Small intestine (tissue), 7 donors: ENCODE results near the gene CCDC195. TPM values are rescaled to one million over a fixed set of nuclear protein-coding genes. Genes with fewer than 3 reads are reported as not detected.
A peak's percentile ranks its signal among the peaks of the same experiment; 100 is the strongest.

Source experiments
- DNase-seq, 2 donors: peaks; one replicate each; pipeline versions ENCODE4 v3.0.0 to v3.0.0-alpha.2; 2013
- FAIRE-seq: peaks from 2 replicates; lab custom pipeline; 2012; peaks lifted over from hg19 to GRCh38; lab: Jason Lieb, UNC
- H3K27ac ChIP-seq, 3 donors: one replicate each; pipeline ENCODE4 v1.5.1; 2013; ENCODE audit warnings: low read length in 2 of 3, mild to moderate bottlenecking in 2 of 3, control low read depth in 1 of 3, inconsistent platforms in 1 of 3, low read depth in 1 of 3, moderate library complexity in 1 of 3
- H3K27me3 ChIP-seq, 3 donors: one replicate each; pipeline ENCODE4 v1.6.1; 2013; ENCODE audit warnings: low read length in 3 of 3, inconsistent platforms in 1 of 3; ENCODE audit not compliant: control insufficient read depth in 3 of 3, insufficient read depth in 3 of 3
- H3K36me3 ChIP-seq, 3 donors: one replicate each; pipeline ENCODE4 v1.6.1; 2013; ENCODE audit warnings: low read length in 3 of 3, inconsistent platforms in 1 of 3, low read depth in 1 of 3, mild to moderate bottlenecking in 1 of 3, moderate library complexity in 1 of 3; ENCODE audit not compliant: control insufficient read depth in 3 of 3, insufficient read depth in 2 of 3
- H3K4me1 ChIP-seq, 3 donors: one replicate each; pipeline ENCODE4 v1.6.1; 2013; ENCODE audit warnings: low read length in 2 of 3, inconsistent platforms in 1 of 3, low read depth in 1 of 3, mild to moderate bottlenecking in 1 of 3, moderate library complexity in 1 of 3; ENCODE audit not compliant: control insufficient read depth in 3 of 3, insufficient read depth in 2 of 3
- H3K4me3 ChIP-seq, 3 donors: one replicate each; pipeline ENCODE4 v1.5.1; 2013; ENCODE audit warnings: low read length in 3 of 3, control low read depth in 1 of 3, inconsistent platforms in 1 of 3, low read depth in 1 of 3, mild to moderate bottlenecking in 1 of 3, moderate library complexity in 1 of 3
- H3K9me3 ChIP-seq, 2 donors: one replicate each; pipeline ENCODE4 v1.6.1; 2013; ENCODE audit warnings: low read depth in 1 of 2, low read length in 1 of 2; ENCODE audit not compliant: control insufficient read depth in 2 of 2, insufficient read depth in 1 of 2
- WGBS, 3 donors: extraction: QIAGEN DNeasy Blood & Tissue Kit; methylation state at CpG; one replicate each; pipeline ENCODE4 v1.1.7; 2013; 5-methylcytosine and 5-hydroxymethylcytosine counted together
- polyA plus RNA-seq, 4 donors: library from polyadenylated mRNA; stranded (reverse) in 3 of 4; unstranded in 1 of 4; fragments of 200-250 nt in 3 of 4; fragments of 120-200 nt in 1 of 4; gene quantifications; one replicate each; pipeline versions ENCODE4 v1.2.1 to v1.2.3, GENCODE V29; 2013
- donor health status: healthy with polysubstance abuse.
- donor health status: control.
- donor health status: control.
- donor health status: Bipolar disorder and iron deficiency.
- donor health status: healthy.

Gene CCDC195
- polyA plus RNA-seq, 4 donors, result not detected

DNA sequence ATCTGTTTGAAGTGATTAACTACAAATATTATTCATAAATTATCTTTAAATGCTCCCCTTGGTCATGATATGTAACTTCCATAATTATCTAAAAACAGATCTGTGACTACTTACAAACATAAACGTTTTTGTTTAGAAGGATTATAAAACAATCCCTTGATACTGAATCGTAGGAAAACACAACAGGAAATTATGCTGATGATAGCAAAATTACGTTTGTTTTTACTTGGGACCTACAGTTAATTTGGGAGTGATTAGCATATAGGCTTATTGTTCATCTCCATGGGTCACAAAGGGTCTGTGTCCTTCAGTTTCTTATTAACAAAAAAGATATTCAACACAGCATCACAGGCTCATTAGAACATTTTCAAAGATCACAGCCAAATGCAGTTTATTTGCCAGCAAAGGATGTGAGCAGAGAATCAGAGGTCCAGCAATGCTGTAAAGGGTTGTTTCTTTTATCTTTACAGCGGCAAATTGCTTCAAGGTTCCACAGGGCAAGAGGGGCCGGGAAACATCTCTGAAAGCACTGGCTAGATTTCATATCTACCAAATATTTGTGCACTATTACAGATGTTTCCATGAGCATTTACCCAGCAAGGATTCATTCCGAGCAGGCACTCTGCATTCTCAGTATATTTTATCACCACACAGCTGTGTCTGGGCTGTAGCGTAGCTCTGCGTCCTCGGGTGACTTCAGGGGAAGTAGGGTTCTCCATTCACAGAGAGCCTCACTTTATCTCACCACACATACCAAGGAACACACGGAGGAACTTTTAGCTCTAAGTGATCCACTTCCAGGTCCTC lies 4.1 kb downstream of the CCDC195 start:
- peak in 1 of 2 donors; percentile 18 for DNase-seq
- 22 to 30% (median 24%) methylated on average over 10 of the region's 10 CpGs for WGBS, 3 donors
- H3K36me3 ChIP-seq, result no peaks in the 10 kb centered on the region
- no peaks in the 10 kb centered on the region for H3K27me3 ChIP-seq
- no peak for FAIRE-seq
- H3K4me3 ChIP-seq, result no peak overlapping the region
- no peaks in the 10 kb centered on the region for H3K4me1 ChIP-seq
- H3K27ac ChIP-seq, result no peak overlapping the region
- H3K9me3 ChIP-seq, result no peaks in the 10 kb centered on the region

DNA sequence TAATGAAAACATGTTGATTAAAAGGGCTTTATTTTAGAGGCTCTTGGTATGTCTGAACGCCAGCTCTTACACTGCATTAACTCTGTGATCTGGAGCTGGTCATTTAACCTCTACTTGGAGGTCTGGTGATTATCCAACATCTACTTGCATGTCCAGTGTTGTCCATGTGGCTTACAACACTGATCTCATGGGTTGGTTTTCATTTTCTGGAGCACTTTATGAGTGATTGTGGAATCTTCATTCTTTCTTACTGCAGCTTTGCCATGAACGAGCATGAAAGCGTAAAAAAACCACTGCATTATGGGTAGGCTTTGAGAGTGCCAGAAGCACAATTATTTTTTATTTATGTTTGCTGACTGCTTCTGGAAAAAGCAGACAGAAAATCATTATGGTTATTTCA lies 4.8 kb downstream of the CCDC195 start:
- DNase-seq (no peak), FAIRE-seq (no peak)
- 66 to 74% (median 67%) methylated on average over 3 of the region's 3 CpGs for WGBS, 3 donors
- Histone ChIP-seq H3K27ac (no peak overlapping the region), H3K4me3 (no peak overlapping the region), H3K4me1 (no peaks in the 10 kb centered on the region), H3K27me3 (no peaks in the 10 kb centered on the region), H3K36me3 (no peaks in the 10 kb centered on the region), H3K9me3 (no peaks in the 10 kb centered on the region)

DNA sequence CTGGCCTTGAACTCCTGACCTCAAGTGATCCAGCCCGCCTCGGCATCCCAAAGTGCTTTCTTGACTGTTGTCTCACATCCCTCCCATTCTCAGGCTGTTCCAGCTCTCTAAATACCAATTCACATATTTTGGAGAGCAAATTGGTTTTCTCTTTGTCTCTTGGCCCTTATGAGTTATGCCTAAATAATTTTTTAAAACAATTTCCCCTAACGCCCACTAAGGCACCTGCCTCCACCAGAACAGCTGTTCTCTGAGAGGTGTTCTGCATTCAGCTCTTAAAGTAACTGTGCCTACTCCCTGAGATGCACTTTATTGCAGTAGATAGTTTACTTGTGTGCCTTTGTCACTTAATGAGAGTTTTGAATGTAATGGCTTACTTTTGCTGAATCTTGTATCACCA lies 6.9 kb downstream of the CCDC195 start:
- no peaks in the 10 kb centered on the region for H3K27me3 ChIP-seq
- WGBS, 3 donors, result 61 to 80% (median 67%) methylated on average over 3 of the region's 3 CpGs

GRCh38 chr2:224694502-224694901 lies 21.7 kb downstream of the CCDC195 start:
- H3K27me3 ChIP-seq, result no peaks in the 10 kb centered on the region
- 30 to 63% (median 38%) methylated on average over 3 of the region's 3 CpGs for WGBS, 3 donors
- no peaks in the 10 kb centered on the region for H3K9me3 ChIP-seq
- no peaks in the 10 kb centered on the region for H3K4me1 ChIP-seq
- no peaks in the 10 kb centered on the region for H3K36me3 ChIP-seq
- no peak for FAIRE-seq
- H3K27ac ChIP-seq, result no peak overlapping the region
- no peak overlapping the region for H3K4me3 ChIP-seq
- peak in 1 of 2 donors; percentile 32 for DNase-seq

More for the DNA sequence above, 6.9 kb downstream of the CCDC195 start:
- H3K36me3 ChIP-seq, result no peaks in the 10 kb centered on the region
- no peak for FAIRE-seq
- no peaks in the 10 kb centered on the region for H3K4me1 ChIP-seq
- H3K27ac ChIP-seq, result no peak overlapping the region
- H3K4me3 ChIP-seq, result no peak overlapping the region
- H3K9me3 ChIP-seq, result no peaks in the 10 kb centered on the region
- no peak for DNase-seq

GRCh38 chr2:224691563-224691962 lies 24.6 kb downstream of the CCDC195 start:
- no peaks in the 10 kb centered on the region for H3K27me3 ChIP-seq
- no peaks in the 10 kb centered on the region for H3K36me3 ChIP-seq
- FAIRE-seq, result no peak
- no peak overlapping the region for H3K27ac ChIP-seq
- no peak overlapping the region for H3K4me3 ChIP-seq
- H3K9me3 ChIP-seq, result no peaks in the 10 kb centered on the region
- WGBS, 3 donors, result 8 to 34% (median 26%) methylated on average over 2 of the region's 2 CpGs
- peak in 1 of 2 donors; percentile 16 for DNase-seq
- H3K4me1 ChIP-seq, result no peaks in the 10 kb centered on the region

- H3K9me3 ChIP-seq, result no peaks in the 10 kb centered on the region
- H3K27ac ChIP-seq, result no peak overlapping the region
- H3K36me3 ChIP-seq, result no peaks in the 10 kb centered on the region
- WGBS, 3 donors, result 22 to 56% (median 31%) methylated on average over 2 of the region's 2 CpGs
- FAIRE-seq (no peak), DNase-seq (no peak)
- no peaks in the 10 kb centered on the region for H3K4me1 ChIP-seq
- H3K27me3 ChIP-seq, result no peaks in the 10 kb centered on the region
- H3K4me3 ChIP-seq, result no peak overlapping the region
Observed at GRCh38 chr2:224690868-224691267, 25.3 kb downstream of the CCDC195 start.

- Histone ChIP-seq H3K4me3 (no peak overlapping the region), H3K36me3 (no peaks in the 10 kb centered on the region)
Observed at GRCh38 chr2:224689539-224689938, 26.6 kb downstream of the CCDC195 start.

DNA sequence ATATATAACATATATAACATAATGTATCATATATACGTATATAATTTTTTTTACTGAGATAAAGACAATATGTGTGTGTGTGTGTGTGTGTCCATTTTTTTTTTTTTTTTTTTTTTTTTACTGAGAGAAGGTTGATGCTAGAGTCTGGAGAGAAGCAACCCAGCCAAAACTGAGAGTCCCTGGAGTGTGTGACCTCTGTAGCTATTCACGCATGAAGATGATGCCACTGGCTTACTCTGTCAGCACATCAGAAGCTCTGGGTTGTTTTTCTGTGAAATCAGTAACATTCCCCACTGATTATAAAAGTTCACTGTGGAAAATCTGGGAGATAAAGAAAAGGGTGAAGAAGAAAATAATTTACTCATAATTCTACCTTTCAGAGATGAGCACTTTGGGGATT lies 27.2 kb downstream of the CCDC195 start:
- DNase-seq (no peak), FAIRE-seq (no peak)
- Histone ChIP-seq H3K27ac (no peak overlapping the region), H3K4me3 (no peak overlapping the region), H3K4me1 (no peaks in the 10 kb centered on the region), H3K9me3 (no peaks in the 10 kb centered on the region), H3K27me3 (no peaks in the 10 kb centered on the region), H3K36me3 (no peaks in the 10 kb centered on the region)
- WGBS, 3 donors, result 88 to 92% (median 90%) methylated on average over 2 of the region's 2 CpGs

More at GRCh38 chr2:224689539-224689938, 26.6 kb downstream of the CCDC195 start:
- no peaks in the 10 kb centered on the region for H3K9me3 ChIP-seq
- DNase-seq (no peak), FAIRE-seq (no peak)
- no peak overlapping the region for H3K27ac ChIP-seq
- no peaks in the 10 kb centered on the region for H3K4me1 ChIP-seq
- H3K27me3 ChIP-seq, result no peaks in the 10 kb centered on the region
- WGBS, 3 donors, result 75 to 82% (median 81%) methylated on average over 2 of the region's 2 CpGs
